Hepatocyte (in vitro differentiated cells): ENCODE data around the gene GHITM. TPM values are rescaled to one million over a fixed set of nuclear protein-coding genes. Genes with fewer than 3 reads are reported as not detected.

Experiments used
- DNase-seq: peaks from one replicate; pipeline ENCODE4 v3.0.0-alpha.2; 2016; ENCODE audit warnings: low spot score
- H2AFZ ChIP-seq: fragments of 200-600 bp; sonication (generic); 2 replicates; pipeline ENCODE4 v1.6.0; 2016; ENCODE audit warnings: antibody characterized with exemption, mild to moderate bottlenecking
- H3K27ac ChIP-seq: fragments of 200-600 bp; sonication (generic); 2 replicates; pipeline ENCODE4 v1.5.1; 2016; ENCODE audit warnings: mild to moderate bottlenecking
- H3K27me3 ChIP-seq: fragments of 200-600 bp; sonication (generic); 2 replicates; pipeline ENCODE4 v1.6.1; 2016
- H3K36me3 ChIP-seq: fragments of 200-600 bp; sonication (generic); replicated peaks from 2 replicates; pipeline ENCODE4 v1.5.1; 2016; ENCODE audit warnings: low read depth; ENCODE audit not compliant: insufficient read depth
- H3K4me1 ChIP-seq: fragments of 200-600 bp; sonication (generic); 2 replicates; pipeline ENCODE4 v1.5.1; 2016; ENCODE audit warnings: mild to moderate bottlenecking, moderate library complexity; ENCODE audit not compliant: insufficient read depth
- H3K4me2 ChIP-seq: fragments of 200-600 bp; sonication (generic); 2 replicates; pipeline ENCODE4 v1.6.0; 2016
- H3K4me3 ChIP-seq: fragments of 200-600 bp; sonication (generic); 2 replicates; pipeline ENCODE4 v1.5.1; 2016; ENCODE audit warnings: mild to moderate bottlenecking
- H3K79me2 ChIP-seq: fragments of 200-600 bp; sonication (generic); 2 replicates; pipeline ENCODE4 v1.6.0; 2017; ENCODE audit warnings: mild to moderate bottlenecking
- H3K9me2 ChIP-seq: fragments of 200-600 bp; sonication (generic); replicated peaks from 2 replicates; pipeline ENCODE4 v1.6.0; 2017; ENCODE audit warnings: mild to moderate bottlenecking; ENCODE audit not compliant: insufficient read depth
- H3K9me3 ChIP-seq: fragments of 200-600 bp; sonication (generic); 2 replicates; pipeline ENCODE4 v1.5.1; 2016; ENCODE audit warnings: low read depth, mild to moderate bottlenecking
- H4K20me1 ChIP-seq: fragments of 200-600 bp; sonication (generic); 2 replicates; pipeline ENCODE4 v1.6.0; 2016; ENCODE audit warnings: mild to moderate bottlenecking; ENCODE audit not compliant: insufficient read depth, poor library complexity, severe bottlenecking
- CTCF ChIP-seq: fragments of 200-600 bp; sonication (generic); IDR thresholded peaks from 2 replicates; pipeline ENCODE4 v1.5.1; 2016; ENCODE audit warnings: antibody characterized with exemption, mild to moderate bottlenecking; ENCODE audit not compliant: poor library complexity
- EZH2 ChIP-seq: fragments of 200-600 bp; sonication (generic); IDR thresholded peaks from 2 replicates; pipeline ENCODE4 v1.6.1; 2016; ENCODE audit warnings: antibody characterized with exemption, mild to moderate bottlenecking, borderline replicate concordance
- EZH2phosphoT487 ChIP-seq: fragments of 200-600 bp; sonication (generic); IDR thresholded peaks from one replicate; pipeline ENCODE4 v1.6.1; 2018; ENCODE audit warnings: antibody characterized with exemption, mild to moderate bottlenecking, low read depth, moderate library complexity; ENCODE audit not compliant: unreplicated experiment, severe bottlenecking
- WGBS: methylation state at CpG from one replicate; pipeline ENCODE4 v1.1.6; 2016; ENCODE audit warnings: low lambda C conversion rate; ENCODE audit errors: missing lambda C conversion rate; 5-methylcytosine and 5-hydroxymethylcytosine counted together
- polyA plus RNA-seq: library from polyadenylated mRNA; unstranded; fragments of >200 nt; fragmentation: Nextera tagmentation; extraction: Ambion mirVana; gene quantifications from 2 replicates; pipeline ENCODE4 v1.2.1, GENCODE V29; 2016
- total RNA-seq: library from RNA; depleted of rRNA; stranded (reverse); fragments of >200 nt; gene quantifications from 2 replicates; pipeline ENCODE4 v1.2.3, GENCODE V29; 2014

GHITM gene
- total and polyA plus RNA-seq, 2 experiments from 2014 or later = 215 to 273 TPM

GRCh38 chr10:84176351-84176750 lies 37.0 kb downstream of the GHITM start:
- Histone ChIP-seq H3K79me2 (no peaks in the 10 kb centered on the region), H2AFZ (no peak overlapping the region), H3K9me2 (no peaks in the 10 kb centered on the region), H3K36me3 (no peaks in the 10 kb centered on the region), H4K20me1 (no peaks in the 10 kb centered on the region), H3K9me3 (no peaks in the 10 kb centered on the region), H3K27me3 (no peaks in the 10 kb centered on the region), H3K4me1 (no peaks in the 10 kb centered on the region), H3K27ac (no peak overlapping the region), H3K4me3 (no peak overlapping the region), H3K4me2 (no peak overlapping the region)
- 72% methylated on average over 4 of the region's 4 CpGs for WGBS
- TF ChIP-seq EZH2phosphoT487 = no peak
- no peak for TF ChIP-seq CTCF
- no peak for TF ChIP-seq EZH2
- no peak for DNase-seq

- Histone ChIP-seq H3K79me2 (no peaks in the 10 kb centered on the region), H3K4me3 (no peak overlapping the region), H3K9me3 (no peaks in the 10 kb centered on the region), H3K4me1 (no peaks in the 10 kb centered on the region), H3K9me2 (no peaks in the 10 kb centered on the region), H3K36me3 (no peaks in the 10 kb centered on the region), H2AFZ (no peak overlapping the region), H3K27ac (no peak overlapping the region), H4K20me1 (no peaks in the 10 kb centered on the region), H3K4me2 (no peak overlapping the region), H3K27me3 (no peaks in the 10 kb centered on the region)
- no peak for TF ChIP-seq EZH2phosphoT487
- TF ChIP-seq EZH2 = no peak
- TF ChIP-seq CTCF = no peak
- 97% methylated on average over 4 of the region's 4 CpGs for WGBS
- no peak for DNase-seq
Measured at GRCh38 chr10:84176836-84177474, 37.6 kb downstream of the GHITM start.

GRCh38 chr10:84177541-84178141 lies 38.3 kb downstream of the GHITM start:
- Histone ChIP-seq H3K4me3 (no peak overlapping the region), H3K27me3 (no peaks in the 10 kb centered on the region), H3K9me3 (no peaks in the 10 kb centered on the region), H3K4me1 (no peaks in the 10 kb centered on the region), H3K36me3 (no peaks in the 10 kb centered on the region), H2AFZ (no peak overlapping the region), H3K9me2 (no peaks in the 10 kb centered on the region), H3K4me2 (no peak overlapping the region), H3K27ac (no peak overlapping the region), H3K79me2 (no peaks in the 10 kb centered on the region), H4K20me1 (no peaks in the 10 kb centered on the region)
- no peak for TF ChIP-seq EZH2phosphoT487
- no peak for TF ChIP-seq EZH2
- no peak for TF ChIP-seq CTCF
- 83% methylated on average over 8 of the region's 8 CpGs for WGBS
- DNase-seq = no peak
